Stimulated activated CD4-positive, alpha-beta T cell treated with anti-CD3 and anti-CD28 coated beads, Interleukin-15, amount 100 ng/mL, for 1 hour (primary cell): ENCODE measurements around the gene PLG.
"Not testable (repeated sequence)": the region's sequence is repeated elsewhere in the genome, so short reads cannot be mapped to it uniquely, and the experiment has no call there.

Experiments used
- DNase-seq, 2 donors: peaks; one replicate each; pipeline ENCODE4 v3.0.0-alpha.2; 2020; ENCODE audit warnings: low read depth in 1 of 2, low spot score in 1 of 2

The PLG gene

DNA sequence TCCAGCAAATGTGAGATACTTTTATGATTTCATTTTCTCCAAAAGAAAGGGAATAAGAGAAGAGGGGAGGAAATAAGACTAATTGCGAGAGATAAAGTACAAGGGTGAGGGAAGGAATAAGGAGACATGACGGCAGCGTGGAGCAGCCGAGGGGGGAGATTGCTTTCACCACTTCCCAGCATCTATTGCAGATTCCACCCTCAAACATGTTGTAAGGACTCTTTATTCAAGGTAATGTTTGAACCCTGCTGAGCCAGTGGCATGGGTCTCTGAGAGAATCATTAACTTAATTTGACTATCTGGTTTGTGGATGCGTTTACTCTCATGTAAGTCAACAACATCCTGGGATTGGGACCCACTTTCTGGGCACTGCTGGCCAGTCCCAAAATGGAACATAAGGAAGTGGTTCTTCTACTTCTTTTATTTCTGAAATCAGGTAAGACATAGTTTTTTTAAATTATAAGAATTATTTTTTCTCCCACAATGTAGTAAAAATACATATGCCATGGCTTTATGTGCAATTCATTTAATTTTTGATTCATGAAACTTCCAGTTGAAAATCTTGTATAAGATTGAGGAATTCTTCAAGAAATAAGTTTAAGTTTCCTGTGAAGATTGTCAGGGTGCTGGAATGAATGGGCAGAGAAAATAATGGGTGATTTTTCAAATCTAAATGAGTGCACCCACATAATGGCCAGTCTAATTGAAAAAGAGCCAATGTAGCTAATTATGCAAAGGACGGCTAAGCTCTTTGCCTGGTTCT, at the start of gene PLG:
Gene PLG, plus strand, starts transcription at position 327 of the 763 bp plus-strand sequence. Its CDS starts 61 bp downstream, at position 388.
- not testable (repeated sequence) for DNase-seq

DNA sequence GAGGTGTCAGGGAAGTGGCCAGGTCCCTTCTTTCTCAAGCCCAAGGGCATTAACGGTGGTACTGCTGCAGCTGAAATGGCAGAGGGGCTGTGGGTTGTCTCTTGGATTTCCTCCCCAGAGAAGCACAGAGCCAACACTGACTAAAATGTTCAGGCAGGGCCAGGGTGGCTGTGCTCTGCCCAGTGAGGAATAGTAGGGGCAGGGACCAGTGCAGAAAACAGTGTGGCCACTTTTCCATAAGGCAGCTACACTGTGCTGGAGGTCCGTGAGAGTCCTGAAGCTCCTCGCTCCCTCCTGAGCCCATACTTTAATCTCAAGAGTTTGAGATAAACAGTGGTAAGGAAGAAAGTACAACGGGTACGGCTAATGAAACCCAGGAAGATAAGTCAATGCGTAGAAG, 42.5 kb upstream of the PLG start:
- DNase-seq: no peak

DNA sequence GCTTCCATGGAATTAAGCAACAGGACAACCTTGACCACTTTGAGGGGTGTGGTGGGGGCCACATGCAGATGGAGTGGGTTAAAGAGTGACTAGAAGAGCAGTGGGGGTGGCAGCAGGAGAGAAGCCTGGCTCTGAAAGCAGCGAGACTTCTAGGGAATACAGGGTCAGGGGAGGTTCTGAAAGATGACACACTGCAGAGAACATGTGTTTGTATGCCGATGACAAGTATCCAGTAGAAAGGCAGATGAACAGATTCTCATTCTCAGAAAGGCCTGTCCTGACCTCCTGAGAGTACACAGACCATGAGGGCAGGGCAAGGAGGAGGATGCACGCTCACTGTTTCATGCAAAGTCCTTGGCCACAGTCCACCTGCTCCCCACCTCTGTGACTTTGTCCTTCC, 40.8 kb upstream of the PLG start:
- DNase-seq: no peak

DNA sequence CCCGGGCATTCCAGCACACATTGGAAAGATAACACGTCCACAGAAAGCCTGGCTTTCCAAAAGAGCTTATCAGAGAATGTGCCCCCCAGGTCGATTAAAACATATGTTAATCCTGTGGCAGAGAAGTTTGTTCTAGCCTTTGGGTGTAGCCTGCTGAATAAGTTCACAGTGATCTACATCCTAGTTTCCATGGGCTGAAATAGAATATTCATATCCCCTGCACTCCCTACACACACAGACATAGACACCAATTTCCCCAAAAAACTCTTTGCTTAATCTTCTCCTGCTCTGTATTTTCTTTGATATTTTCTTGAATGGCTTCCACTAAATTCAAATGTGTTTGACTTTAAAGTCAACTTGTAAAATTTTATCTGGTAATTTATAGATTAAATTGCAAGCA, 39.6 kb upstream of the PLG start:
- no peak for DNase-seq

DNA sequence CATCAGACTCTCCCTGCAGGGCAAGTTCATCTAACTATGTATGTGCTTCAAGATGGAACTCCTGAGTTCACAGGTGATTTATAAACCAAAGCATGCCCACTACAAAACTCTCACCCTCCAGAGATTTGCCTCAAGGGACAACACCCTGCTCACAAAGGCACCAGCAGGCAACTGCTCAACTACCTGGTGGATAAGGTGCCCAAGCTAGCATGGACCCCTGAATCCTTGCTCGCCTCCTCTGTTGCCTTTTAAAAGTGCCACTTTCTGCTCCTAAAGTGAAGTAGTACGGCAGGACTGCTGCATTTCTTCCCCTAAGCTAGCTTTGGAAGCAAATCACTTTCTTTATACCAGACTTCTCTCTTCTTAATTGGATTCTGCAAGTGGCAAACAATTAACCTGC, 39.2 kb upstream of the PLG start:
- no peak for DNase-seq

DNA sequence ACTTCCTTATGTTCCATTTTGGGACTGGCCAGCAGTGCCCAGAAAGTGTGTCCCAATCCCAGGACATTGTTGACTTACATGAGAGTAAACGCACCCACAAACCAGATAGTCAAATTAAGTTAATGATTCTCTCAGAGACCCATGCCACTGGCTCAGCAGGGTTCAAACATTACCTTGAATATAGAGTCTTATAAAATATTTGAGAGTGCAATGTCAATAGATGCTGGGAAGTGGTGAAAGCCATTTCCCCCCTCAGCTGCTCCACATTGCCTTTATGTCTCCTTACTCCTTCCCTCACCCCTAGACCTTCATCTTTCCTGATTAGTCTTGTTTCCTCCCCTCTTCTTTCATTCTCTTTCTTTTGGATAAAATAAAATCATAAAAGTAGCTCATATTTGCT, 37.8 kb upstream of the PLG start, which contains the start of gene LPA:
Gene LPA, minus strand, starts transcription at position 78 of the 400 bp plus-strand sequence. Its CDS starts 61 bp downstream, at position 17.
- not testable (repeated sequence) for DNase-seq

DNA sequence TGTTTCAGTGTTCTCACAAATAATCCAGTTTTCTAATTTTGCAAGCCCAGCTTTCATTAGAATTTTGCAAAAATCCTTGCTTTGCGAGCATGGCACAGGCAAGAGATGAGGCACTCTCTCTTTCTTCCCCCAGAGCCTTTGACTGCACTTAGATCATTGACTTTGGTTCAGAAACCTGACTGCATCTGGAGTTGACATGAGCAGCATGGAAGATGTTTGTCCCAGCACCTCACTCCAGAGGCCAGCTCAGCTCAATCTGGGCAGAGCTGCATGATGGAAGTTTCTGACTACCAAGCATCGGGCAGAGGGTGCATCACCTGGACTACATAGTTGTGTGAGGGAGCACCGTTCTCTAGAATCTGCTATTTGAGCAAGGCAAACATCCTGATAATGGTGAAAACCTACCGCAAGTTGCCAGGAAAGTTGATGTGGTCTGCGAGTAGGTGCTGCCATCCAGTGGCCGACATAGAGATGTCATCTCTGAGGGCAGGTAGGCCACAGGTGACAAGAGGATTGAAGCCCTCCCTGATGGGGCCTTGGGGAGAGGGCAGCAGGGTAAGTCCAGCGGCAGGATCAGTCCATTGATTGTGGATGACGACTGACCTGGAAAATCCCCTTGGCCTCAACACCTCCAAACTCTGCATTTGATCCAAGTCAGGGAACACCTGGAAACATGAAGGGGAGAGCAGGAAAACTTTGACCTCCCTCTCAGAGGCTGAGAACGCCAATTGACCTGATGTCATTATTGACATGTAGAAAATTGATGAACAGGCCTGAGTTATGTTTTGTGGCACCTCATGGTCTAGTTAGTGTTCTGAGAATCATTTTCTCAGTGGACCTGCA, 34.2 kb upstream of the PLG start:
- DNase-seq: peak in 1 of 2 donors; percentile 12

DNA sequence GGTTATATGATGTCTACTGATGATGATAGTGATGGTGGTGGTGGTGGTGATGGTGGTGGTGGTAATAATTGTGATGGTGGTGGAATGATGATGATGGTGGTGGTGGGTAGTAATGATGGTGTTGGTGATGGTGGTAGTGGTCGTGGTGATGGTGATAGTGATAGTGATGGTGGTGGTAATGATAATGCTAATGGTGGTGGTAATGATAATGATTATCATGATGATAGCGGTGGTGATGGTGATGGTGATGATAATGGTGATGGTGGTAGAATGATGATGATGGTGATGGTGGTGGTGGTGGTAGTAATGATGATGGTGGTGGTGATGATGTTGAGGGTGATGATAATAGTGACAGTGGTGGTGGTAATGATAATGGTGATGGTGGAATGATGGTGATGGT, 33.5 kb upstream of the PLG start:
- DNase-seq: no peak

DNA sequence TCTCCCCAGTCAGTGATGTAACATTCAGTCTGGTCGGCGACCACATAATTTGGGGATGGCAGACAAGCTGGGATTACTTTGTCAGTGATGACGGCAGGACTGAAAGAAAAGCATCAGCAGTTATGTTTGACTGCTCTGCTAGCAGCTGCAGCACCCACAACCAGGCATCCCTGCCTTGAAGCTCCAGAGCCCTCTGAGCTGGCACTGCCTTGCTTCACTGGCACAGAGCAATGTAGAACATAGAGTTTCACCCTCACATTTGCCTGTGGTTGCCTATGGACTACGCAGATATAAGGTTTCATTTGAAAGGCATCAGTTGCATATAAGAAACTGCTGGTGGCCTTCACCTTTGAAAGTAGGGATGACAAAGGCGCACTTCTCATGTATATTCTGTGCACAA, 25.6 kb upstream of the PLG start:
- DNase-seq: not testable (repeated sequence)

DNA sequence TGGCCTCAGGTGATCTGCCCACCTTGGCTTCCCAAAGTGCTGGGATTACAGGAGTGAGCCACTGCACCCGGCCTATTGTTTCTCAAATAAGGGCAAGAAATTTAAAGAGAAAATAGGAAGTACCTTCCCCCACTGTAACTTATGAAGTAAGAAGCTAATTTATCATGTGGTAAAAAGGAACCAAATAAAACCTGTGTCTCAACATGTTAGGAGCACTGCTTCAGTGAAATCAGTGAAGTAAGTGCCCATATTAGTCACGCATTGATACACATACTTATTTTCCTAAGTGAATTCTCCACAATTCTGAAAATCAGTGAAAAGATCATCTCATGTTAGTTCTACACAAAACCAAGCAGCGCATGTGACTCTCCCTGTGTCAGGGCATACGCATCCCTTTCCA, 23.8 kb upstream of the PLG start:
- no peak for DNase-seq

DNA sequence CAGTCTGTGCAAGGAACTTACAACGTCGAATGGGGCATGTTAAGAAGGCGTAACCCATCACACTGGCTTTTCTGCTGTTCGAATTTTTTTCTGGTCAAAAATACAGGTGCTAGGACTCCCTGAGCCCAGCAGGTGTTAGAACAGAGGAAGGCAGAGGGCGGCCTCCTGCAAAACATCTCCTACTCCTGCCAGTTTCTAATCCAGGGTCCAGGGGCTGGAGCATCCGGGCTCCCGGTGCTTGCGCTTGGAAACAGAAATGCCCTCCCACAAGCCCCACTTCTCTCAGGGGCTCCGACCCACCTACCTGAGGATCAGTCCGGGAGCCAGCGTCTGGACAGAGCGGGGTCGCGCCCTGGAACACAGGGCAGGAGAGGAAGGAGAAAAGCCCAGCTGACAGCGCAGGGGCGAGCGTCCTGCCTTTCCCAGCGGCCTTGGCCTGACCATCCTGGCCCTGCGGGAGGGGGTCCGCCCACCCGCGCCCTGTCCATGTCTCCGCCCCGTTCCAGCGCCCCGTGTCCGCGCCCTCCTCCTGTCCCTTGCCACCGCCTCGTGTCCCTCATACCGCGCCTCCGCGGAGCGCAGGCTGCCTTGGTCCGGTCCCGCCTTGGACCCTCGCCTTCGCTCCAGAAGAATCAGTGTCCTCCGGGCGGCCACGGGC, 23.2 kb upstream of the PLG start:
- DNase-seq: no peak

DNA sequence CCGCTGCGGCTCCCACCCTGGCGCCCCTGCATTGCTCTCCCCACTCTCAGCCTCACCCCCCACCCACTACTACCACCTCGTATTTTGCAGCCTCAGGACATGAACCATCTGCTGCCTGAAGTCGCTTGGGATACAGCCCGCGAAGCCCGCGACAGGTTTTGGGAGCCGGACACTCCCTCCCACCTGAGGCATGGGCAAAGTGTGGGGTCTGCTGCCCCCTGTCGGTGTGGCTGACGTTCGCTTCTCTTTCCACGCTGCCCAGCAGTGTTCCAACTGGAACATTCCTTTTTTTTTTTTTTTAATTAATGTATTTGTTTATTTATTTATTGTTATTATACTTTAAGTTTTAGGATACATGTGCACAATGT, 22.7 kb upstream of the PLG start:
- DNase-seq: no peak

DNA sequence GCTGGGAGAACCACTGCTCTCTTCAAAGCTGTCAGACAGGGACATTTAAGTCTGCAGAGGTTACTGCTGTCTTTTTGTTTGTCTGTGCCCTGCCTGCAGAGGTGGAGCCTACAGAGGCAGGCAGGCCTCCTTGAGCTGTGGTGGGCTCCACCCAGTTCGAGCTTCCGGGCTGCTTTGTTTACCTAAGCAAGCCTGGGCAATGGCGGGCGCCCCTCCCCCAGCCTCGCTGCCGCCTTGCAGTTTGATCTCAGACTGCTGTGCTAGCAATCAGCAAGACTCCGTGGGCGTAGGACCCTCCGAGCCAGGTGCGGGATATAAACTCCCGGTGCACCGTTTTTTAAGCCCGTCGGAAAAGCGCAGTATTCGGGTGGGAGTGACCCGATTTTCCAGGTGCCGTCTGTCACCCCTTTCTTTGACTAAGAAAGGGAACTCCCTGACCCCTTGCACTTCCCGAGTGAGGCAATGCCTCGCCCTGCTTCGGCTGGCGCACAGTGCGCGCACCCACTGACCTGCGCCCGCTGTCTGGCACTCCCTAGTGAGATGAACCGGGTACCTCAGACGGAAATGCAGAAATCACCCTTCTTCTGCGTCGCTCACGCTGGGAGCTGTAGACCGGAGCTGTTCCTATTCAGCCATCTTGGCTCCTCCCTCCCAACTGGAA, 16.8 kb upstream of the PLG start:
- not testable (repeated sequence) for DNase-seq

DNA sequence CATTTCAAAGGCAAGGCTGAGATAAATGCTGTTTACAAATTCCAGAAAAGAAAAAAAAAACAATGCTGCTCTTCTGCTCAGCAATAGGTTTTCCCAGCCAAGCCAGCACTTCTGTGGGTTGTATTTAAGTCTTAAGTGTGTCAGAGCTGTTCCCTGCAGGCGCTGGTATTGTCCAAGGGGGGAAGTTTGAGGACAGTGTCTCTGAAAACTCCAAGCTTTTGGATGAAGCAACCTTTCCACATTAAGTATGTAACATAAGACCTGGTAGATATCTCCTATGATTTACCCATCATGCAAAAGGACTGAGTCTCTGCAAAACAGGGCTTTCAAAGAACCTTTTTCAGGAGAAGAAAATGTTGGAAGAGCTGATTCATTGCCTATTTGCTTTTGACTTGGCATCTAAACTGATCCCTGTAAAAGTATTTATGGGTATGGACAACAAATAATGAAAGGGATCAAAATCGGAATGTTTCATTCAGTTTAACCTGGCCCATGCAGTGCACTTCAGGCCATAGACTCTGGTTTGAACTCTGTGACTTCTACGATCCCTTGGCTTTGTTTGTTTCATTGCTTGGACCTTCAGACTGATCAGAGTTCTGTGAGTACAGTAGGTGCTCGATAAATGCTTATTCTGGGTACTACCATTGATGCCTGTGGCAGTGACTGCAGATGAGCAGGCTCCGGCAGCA, 16.1 kb upstream of the PLG start:
- no peak for DNase-seq

DNA sequence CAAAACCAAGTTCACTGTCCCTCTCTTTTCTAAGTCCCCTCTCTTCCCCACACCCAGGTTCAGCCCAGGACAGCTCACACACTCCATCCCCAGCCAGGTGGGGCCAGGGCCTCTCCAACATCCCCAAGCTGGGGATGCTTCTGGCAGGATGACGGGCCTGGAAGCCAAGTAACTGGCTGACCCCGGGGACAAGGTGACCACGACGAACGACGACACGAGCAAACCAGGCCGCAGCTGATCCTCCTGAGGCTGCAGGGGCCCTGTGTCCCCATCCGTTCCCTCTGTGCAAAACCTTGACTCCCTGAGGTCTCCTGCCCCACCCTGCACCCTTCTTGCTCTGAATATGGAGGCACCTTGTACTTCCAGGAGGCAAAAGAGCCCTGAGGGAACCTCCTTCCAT, 11.6 kb upstream of the PLG start:
- DNase-seq: no peak

DNA sequence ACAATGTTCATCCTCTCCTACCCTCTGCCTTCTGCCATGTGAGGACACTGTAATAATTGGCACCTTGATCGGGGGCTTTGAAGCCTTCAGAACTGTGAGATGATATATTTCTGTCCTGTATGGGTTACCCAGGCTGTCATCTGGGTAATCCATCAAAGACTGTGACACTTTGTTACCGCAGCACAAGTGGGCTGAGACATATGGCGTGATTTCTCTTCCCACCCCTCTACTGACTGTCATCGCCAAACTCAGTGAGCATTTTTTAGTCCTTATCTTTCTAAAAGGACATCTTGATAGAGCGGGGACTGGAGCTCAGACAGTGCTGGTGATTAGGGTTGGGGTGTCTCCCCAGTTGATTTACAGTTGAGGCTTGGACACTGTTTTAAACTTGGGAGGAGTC, 10.4 kb upstream of the PLG start:
- no peak for DNase-seq

DNA sequence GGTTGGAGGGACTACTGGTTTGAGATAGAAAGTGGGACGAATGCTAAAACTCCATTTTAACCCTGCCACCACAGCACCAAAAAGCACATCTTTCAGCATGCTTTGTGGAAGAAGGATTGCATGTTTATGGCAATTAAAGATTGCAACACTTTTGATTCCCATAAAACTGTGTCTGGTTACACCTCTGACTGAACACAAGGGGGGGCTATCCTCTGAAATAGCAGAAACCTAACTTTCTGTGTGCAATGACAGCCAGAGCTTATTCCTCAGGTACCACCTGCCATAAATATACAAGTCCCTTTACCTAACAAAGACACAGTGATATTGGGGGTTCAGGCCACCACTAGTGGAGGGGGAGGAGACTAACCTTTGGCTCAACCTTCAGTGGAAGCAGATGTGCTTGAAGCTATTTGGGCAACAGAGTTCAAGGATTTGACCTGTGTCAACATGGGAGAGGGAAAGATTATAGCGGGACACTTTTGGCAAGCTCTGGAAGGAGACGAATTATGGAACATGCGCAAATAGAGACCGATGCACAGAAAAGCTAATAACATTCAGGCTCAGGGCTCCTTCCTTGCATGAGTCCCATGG, 9.6 kb upstream of the PLG start:
- no peak for DNase-seq

DNA sequence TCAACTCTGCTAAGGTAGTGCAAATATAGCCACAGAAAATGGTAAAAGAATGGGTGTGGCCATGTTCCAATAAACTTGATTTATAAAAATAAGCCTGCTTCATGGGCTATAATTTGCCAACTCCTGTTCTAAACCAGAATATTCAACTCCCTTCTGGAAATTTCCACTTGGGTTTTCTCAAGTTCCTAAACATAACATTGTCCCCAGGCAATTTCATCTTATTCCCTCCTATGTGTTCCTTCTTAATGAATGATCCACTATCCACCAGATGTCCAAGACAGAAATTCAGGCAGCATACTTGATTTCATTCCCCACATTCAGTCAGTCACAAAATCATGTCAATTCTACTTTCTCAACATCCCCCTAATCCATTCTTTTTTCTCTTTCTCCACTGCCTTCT, 7.0 kb upstream of the PLG start:
- not testable (repeated sequence) for DNase-seq

DNA sequence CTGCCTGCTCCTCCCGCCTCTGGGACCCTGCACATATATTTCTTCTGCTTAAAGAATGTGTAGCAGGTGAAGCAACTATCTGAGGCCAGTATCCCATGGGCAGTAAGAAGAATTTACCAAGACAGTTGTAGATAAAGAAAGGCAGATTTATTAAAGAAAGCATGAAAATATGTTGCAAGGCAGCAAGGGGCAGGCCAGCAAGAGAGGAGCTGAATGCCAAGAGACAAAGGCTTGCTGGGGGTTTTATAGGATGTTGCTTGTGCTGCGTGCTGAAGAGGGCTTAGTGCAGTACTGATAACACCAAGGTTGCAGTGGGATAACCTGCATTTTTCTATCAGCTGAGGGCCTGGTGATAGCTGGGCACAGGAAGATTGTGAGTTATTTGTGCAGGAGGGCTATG, 6.4 kb upstream of the PLG start:
- DNase-seq: not testable (repeated sequence)

DNA sequence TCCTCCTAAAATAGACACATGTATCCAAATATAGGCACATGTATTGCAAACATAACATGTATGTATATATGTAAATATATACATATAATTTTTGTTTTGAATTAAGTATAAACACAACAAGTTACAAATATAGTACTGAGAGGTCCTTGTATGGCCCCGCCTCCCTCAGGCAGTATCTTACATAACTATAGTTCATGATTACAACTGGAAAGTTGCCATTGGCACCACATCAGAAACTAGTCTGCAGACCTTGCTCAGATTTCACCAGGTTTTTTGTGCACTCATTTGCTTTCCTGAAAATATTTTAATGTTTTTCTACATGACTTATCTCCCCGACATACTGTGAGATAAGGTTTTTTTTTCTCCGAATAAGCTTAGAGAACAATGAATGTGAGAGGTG, 5.2 kb upstream of the PLG start:
- not testable (repeated sequence) for DNase-seq
